HEK293 (cell line): ENCODE measurements around the gene ACTA2.
A peak's percentile ranks its signal among the peaks of the same experiment; 100 is the strongest.

Experiments used
- CTCF ChIA-PET: fragments of 350-600 bp; formaldehyde crosslinking; extraction: SDS; loops from one replicate; lab custom pipeline; 2021; ENCODE audit warnings: antibody characterized with exemption; lab: Yijun Ruan, JAX
- POLR2A ChIA-PET: fragments of 300-600 bp; formaldehyde crosslinking; extraction: SDS; loops from one replicate; lab custom pipeline; 2020; ENCODE audit warnings: antibody characterized with exemption, inconsistent platforms; lab: Yijun Ruan, JAX
- H3K27ac ChIP-seq: fragments of 200-500 bp; sonication (Bioruptor generic); 2 replicates; pipeline ENCODE4 v1.5.1; 2014; ENCODE audit warnings: low read depth, low read length, control low read depth, inconsistent platforms; ENCODE audit errors: extremely low read depth
- H3K36me3 ChIP-seq, 2 experiments: fragments of 200-500 bp in 1 of 2; sonication (Bioruptor generic) in 1 of 2; 1 replicate in 1 of 2; 2 replicates in 1 of 2; pipeline ENCODE4 v1.5.1; 2014 to 2017; ENCODE audit warnings: inconsistent platforms in 2 of 2, low read length in 2 of 2; ENCODE audit not compliant: control insufficient read depth in 2 of 2, insufficient read depth in 1 of 2
- H3K4me1 ChIP-seq: fragments of 200-500 bp; sonication (Bioruptor generic); 2 replicates; pipeline ENCODE4 v1.5.1; 2014; ENCODE audit warnings: mild to moderate bottlenecking, low read length, inconsistent platforms; ENCODE audit not compliant: control insufficient read depth, insufficient read depth
- H3K4me3 ChIP-seq: 2 replicates; pipeline ENCODE4 v1.5.1; 2011; ENCODE audit warnings: low read depth, mild to moderate bottlenecking, control low read depth, low read length, moderate library complexity
- H3K9me3 ChIP-seq: fragments of 200-500 bp; sonication (Bioruptor generic); 2 replicates; pipeline ENCODE4 v1.5.1; 2014; ENCODE audit warnings: low read depth, low read length, inconsistent platforms; ENCODE audit not compliant: control insufficient read depth, insufficient read depth
- BCL11A ChIP-seq: fragments of 450-650 bp; formaldehyde crosslinking; IDR thresholded peaks from 2 replicates; pipeline ENCODE4 v1.5.1; 2016; ENCODE audit warnings: low read depth, missing biosample characterization, missing genetic modification characterization
- BCL11B ChIP-seq: fragments of 450-650 bp; formaldehyde crosslinking; IDR thresholded peaks from 2 replicates; pipeline ENCODE4 v1.5.1; 2016; ENCODE audit warnings: low read depth, missing biosample characterization, missing genetic modification characterization
- INSM2 ChIP-seq: fragments of 450-650 bp; formaldehyde crosslinking; IDR thresholded peaks from 2 replicates; pipeline ENCODE4 v1.5.1; 2016; ENCODE audit warnings: missing biosample characterization, missing genetic modification characterization
- MEIS1 ChIP-seq: sonication (generic); formaldehyde crosslinking; IDR thresholded peaks from 2 replicates; pipeline ENCODE4 v1.8.1; 2022; ENCODE audit warnings: missing genetic modification reagents, mild to moderate bottlenecking, borderline replicate concordance
- MZF1 ChIP-seq: fragments of 450-650 bp; formaldehyde crosslinking; IDR thresholded peaks from 2 replicates; pipeline ENCODE4 v1.5.1; 2017; ENCODE audit warnings: missing biosample characterization, missing genetic modification characterization, borderline replicate concordance
- SCRT2 ChIP-seq: fragments of 450-650 bp; formaldehyde crosslinking; IDR thresholded peaks from 2 replicates; pipeline ENCODE4 v1.5.1; 2016; ENCODE audit warnings: missing biosample characterization, missing genetic modification characterization
- ZBTB21 ChIP-seq: fragments of 450-650 bp; formaldehyde crosslinking; IDR thresholded peaks from 2 replicates; pipeline ENCODE4 v1.5.1; 2017; ENCODE audit warnings: missing biosample characterization, missing genetic modification characterization
- ZBTB44 ChIP-seq: fragments of 450-650 bp; IDR thresholded peaks from 2 replicates; pipeline ENCODE4 v1.5.1; 2018; ENCODE audit warnings: missing biosample characterization, mild to moderate bottlenecking, missing genetic modification characterization
- ZBTB48 ChIP-seq: fragments of 450-650 bp; formaldehyde crosslinking; IDR thresholded peaks from 2 replicates; pipeline ENCODE4 v1.5.1; 2016; ENCODE audit warnings: missing biosample characterization, missing genetic modification characterization
- ZBTB6 ChIP-seq: fragments of 450-650 bp; formaldehyde crosslinking; IDR thresholded peaks from 2 replicates; pipeline ENCODE4 v1.5.1; 2017; ENCODE audit warnings: missing biosample characterization, missing genetic modification characterization
- ZBTB7A ChIP-seq: fragments of 450-650 bp; formaldehyde crosslinking; IDR thresholded peaks from 2 replicates; pipeline ENCODE4 v1.5.1; 2016; ENCODE audit warnings: low read depth, missing biosample characterization, missing genetic modification characterization
- ZFP37 ChIP-seq: fragments of 450-650 bp; formaldehyde crosslinking; IDR thresholded peaks from 2 replicates; pipeline ENCODE4 v1.5.1; 2016; ENCODE audit warnings: missing biosample characterization, missing genetic modification characterization
- ZNF132 ChIP-seq: fragments of 450-650 bp; formaldehyde crosslinking; IDR thresholded peaks from 2 replicates; pipeline ENCODE4 v1.5.1; 2017; ENCODE audit warnings: missing biosample characterization, missing genetic modification characterization, borderline replicate concordance
- ZNF138 ChIP-seq: fragments of 450-650 bp; formaldehyde crosslinking; IDR thresholded peaks from 2 replicates; pipeline ENCODE4 v1.5.1; 2016; ENCODE audit warnings: missing biosample characterization, missing genetic modification characterization, borderline replicate concordance
- ZNF155 ChIP-seq: fragments of 450-650 bp; formaldehyde crosslinking; IDR thresholded peaks from 2 replicates; pipeline ENCODE4 v1.5.1; 2016; ENCODE audit warnings: missing biosample characterization, missing genetic modification characterization
- ZNF169 ChIP-seq: fragments of 450-650 bp; formaldehyde crosslinking; IDR thresholded peaks from 2 replicates; pipeline ENCODE4 v1.5.1; 2016; ENCODE audit warnings: missing biosample characterization, missing genetic modification characterization
- ZNF174 ChIP-seq: fragments of 450-650 bp; formaldehyde crosslinking; IDR thresholded peaks from 2 replicates; pipeline ENCODE4 v1.5.0; 2017; ENCODE audit warnings: missing biosample characterization, mild to moderate bottlenecking, missing genetic modification characterization
- ZNF202 ChIP-seq: fragments of 450-650 bp; formaldehyde crosslinking; IDR thresholded peaks from 2 replicates; pipeline ENCODE4 v1.5.1; 2016; ENCODE audit warnings: missing biosample characterization, missing genetic modification characterization, borderline replicate concordance
- ZNF239 ChIP-seq: fragments of 450-650 bp; formaldehyde crosslinking; IDR thresholded peaks from 2 replicates; pipeline ENCODE4 v1.5.1; 2016; ENCODE audit warnings: missing biosample characterization, missing genetic modification characterization
- ZNF280C ChIP-seq: fragments of 450-650 bp; formaldehyde crosslinking; IDR thresholded peaks from 2 replicates; pipeline ENCODE4 v1.5.1; 2016; ENCODE audit warnings: missing biosample characterization, missing genetic modification characterization
- ZNF354C ChIP-seq: fragments of 450-650 bp; formaldehyde crosslinking; IDR thresholded peaks from 2 replicates; pipeline ENCODE4 v1.5.1; 2016; ENCODE audit warnings: missing biosample characterization, missing genetic modification characterization, low read depth, borderline replicate concordance
- ZNF366 ChIP-seq: fragments of 450-650 bp; formaldehyde crosslinking; conservative IDR thresholded peaks from 2 replicates; pipeline ENCODE4 v1.5.1; 2016; ENCODE audit warnings: missing biosample characterization, missing genetic modification characterization
- ZNF423 ChIP-seq: fragments of 450-650 bp; formaldehyde crosslinking; IDR thresholded peaks from 2 replicates; pipeline ENCODE4 v1.5.1; 2016; ENCODE audit warnings: missing biosample characterization, missing genetic modification characterization
- ZNF426 ChIP-seq: fragments of 450-650 bp; formaldehyde crosslinking; IDR thresholded peaks from 2 replicates; pipeline ENCODE4 v1.5.1; 2017; ENCODE audit warnings: missing biosample characterization, missing genetic modification characterization, mild to moderate bottlenecking, inconsistent platforms, moderate library complexity
- ZNF510 ChIP-seq: fragments of 450-650 bp; formaldehyde crosslinking; IDR thresholded peaks from 2 replicates; pipeline ENCODE4 v1.5.1; 2018; ENCODE audit warnings: mild to moderate bottlenecking, missing genetic modification characterization, missing biosample characterization; ENCODE audit not compliant: insufficient replicate concordance
- ZNF544 ChIP-seq: fragments of 450-650 bp; formaldehyde crosslinking; IDR thresholded peaks from 2 replicates; pipeline ENCODE4 v1.5.0; 2017; ENCODE audit warnings: missing biosample characterization, missing genetic modification characterization
- ZNF548 ChIP-seq: fragments of 450-650 bp; formaldehyde crosslinking; IDR thresholded peaks from 2 replicates; pipeline ENCODE4 v1.5.1; 2016; ENCODE audit warnings: missing biosample characterization, missing genetic modification characterization
- ZNF660 ChIP-seq: fragments of 450-650 bp; IDR thresholded peaks from 2 replicates; pipeline ENCODE4 v1.5.1; 2018; ENCODE audit warnings: missing biosample characterization, mild to moderate bottlenecking, missing genetic modification characterization
- ZNF670 ChIP-seq: fragments of 450-650 bp; formaldehyde crosslinking; IDR thresholded peaks from 2 replicates; pipeline ENCODE4 v1.5.1; 2016; ENCODE audit warnings: missing biosample characterization, missing genetic modification characterization, low read depth
- ZNF768 ChIP-seq: fragments of 450-650 bp; formaldehyde crosslinking; IDR thresholded peaks from 2 replicates; pipeline ENCODE4 v1.5.1; 2018; ENCODE audit warnings: missing biosample characterization, mild to moderate bottlenecking, missing genetic modification characterization
- ZSCAN16 ChIP-seq: fragments of 450-650 bp; formaldehyde crosslinking; IDR thresholded peaks from 2 replicates; pipeline ENCODE4 v1.5.1; 2016; ENCODE audit warnings: missing biosample characterization, missing genetic modification characterization
- TF ChIP-seq, protein P1 (sequence below): fragments of 450-650 bp; formaldehyde crosslinking; IDR thresholded peaks from 2 replicates; pipeline ENCODE4 v1.5.1; 2016; ENCODE audit warnings: missing biosample characterization, missing genetic modification characterization

Gene ACTA2

GRCh38 chr10:88992921-88993524 is 40.5 kb upstream of the ACTA2 start:
- no peaks in the 10 kb centered on the region for H3K36me3 ChIP-seq
- ChIA-PET POLR2A (interaction anchor here (1.2 to 1.7 kb wide), 2 partner anchors 113 to 214 kb away, joined by 3 to 7 read pairs; partner anchors contain the start of genes CH25H and STAMBPL1), CTCF (interaction anchor here (0.8 to 7.4 kb wide), 6 partner anchors 11 to 225 kb away, joined by 3 to 137 read pairs (median 4); no protein-coding TSS in a partner anchor)
- H3K4me3 ChIP-seq = no peak overlapping the region; the same call in 1 of the 2 replicates
- H3K27ac ChIP-seq = no peak overlapping the region
- no peaks in the 10 kb centered on the region for H3K9me3 ChIP-seq
- H3K4me1 ChIP-seq = peaks cover 19% of the 10 kb centered on the region
- no peak for TF ChIP-seq ZNF132 (tag by site-specific recombination)
- TF ChIP-seq ZNF423 (tag by site-specific recombination) = no peak
- no peak for TF ChIP-seq MZF1
- TF ChIP-seq ZBTB6 (tag by site-specific recombination) = no peak
- TF ChIP-seq ZNF155 (tag by site-specific recombination) = no peak
- no peak for TF ChIP-seq ZNF138 (tag by site-specific recombination)
- TF ChIP-seq ZNF544 = no peak
- TF ChIP-seq ZNF510 (tag by site-specific recombination) = no peak
- TF ChIP-seq ZNF660 = no peak
- TF ChIP-seq ZNF169 (tag by site-specific recombination) = no peak
- TF ChIP-seq ZNF366 (tag by site-specific recombination) = no peak
- no peak for TF ChIP-seq ZNF768 (tag by site-specific recombination)
- no peak for TF ChIP-seq ZNF354C (tag by site-specific recombination)
- peak; percentile 86 for TF ChIP-seq SCRT2 (tag by site-specific recombination)
- no peak for TF ChIP-seq ZNF239
- no peak for TF ChIP-seq ZNF202 (tag by site-specific recombination)
- TF ChIP-seq ZNF670 (tag by site-specific recombination) = no peak
- TF ChIP-seq BCL11A (tag by site-specific recombination) = no peak
- no peak for TF ChIP-seq ZBTB21
- TF ChIP-seq ZNF280C (tag by site-specific recombination) = no peak
- TF ChIP-seq ZNF426 = no peak
- no peak for TF ChIP-seq INSM2 (tag by site-specific recombination)
- TF ChIP-seq ZBTB48 = no peak
- TF ChIP-seq, protein P1, sequence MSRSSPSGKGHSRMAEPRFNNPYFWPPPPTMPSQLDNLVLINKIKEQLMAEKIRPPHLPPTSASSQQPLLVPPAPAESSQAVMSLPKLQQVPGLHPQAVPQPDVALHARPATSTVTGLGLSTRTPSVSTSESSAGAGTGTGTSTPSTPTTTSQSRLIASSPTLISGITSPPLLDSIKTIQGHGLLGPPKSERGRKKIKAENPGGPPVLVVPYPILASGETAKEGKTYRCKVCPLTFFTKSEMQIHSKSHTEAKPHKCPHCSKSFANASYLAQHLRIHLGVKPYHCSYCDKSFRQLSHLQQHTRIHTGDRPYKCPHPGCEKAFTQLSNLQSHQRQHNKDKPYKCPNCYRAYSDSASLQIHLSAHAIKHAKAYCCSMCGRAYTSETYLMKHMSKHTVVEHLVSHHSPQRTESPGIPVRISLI (tag by site-specific recombination) = peak; percentile 43; the same call in 1 of the 2 replicates
- TF ChIP-seq ZNF548 (tag by site-specific recombination) = no peak
- TF ChIP-seq ZFP37 (tag by site-specific recombination) = no peak
- TF ChIP-seq ZNF174 (tag by site-specific recombination) = no peak
- no peak for TF ChIP-seq ZBTB7A (tag by site-specific recombination)
- TF ChIP-seq ZBTB44 (tag by site-specific recombination) = peak; percentile 13; the same call in 1 of the 2 replicates
- no peak for TF ChIP-seq ZSCAN16 (tag by site-specific recombination)
- no peak for TF ChIP-seq BCL11B (tag by site-specific recombination)
- TF ChIP-seq MEIS1 (CRISPR knock-in tag) = no peak
